DMS114 treated with DMSO at 0.1 percent for 48 hours (cell line): ENCODE results near the gene CYB561D1.

Source experiments
- DNase-seq: peaks from one replicate; lab custom pipeline; 2025; ENCODE audit not compliant: unreplicated experiment; lab: John Stamatoyannopoulos, UW

Gene CYB561D1

DNA sequence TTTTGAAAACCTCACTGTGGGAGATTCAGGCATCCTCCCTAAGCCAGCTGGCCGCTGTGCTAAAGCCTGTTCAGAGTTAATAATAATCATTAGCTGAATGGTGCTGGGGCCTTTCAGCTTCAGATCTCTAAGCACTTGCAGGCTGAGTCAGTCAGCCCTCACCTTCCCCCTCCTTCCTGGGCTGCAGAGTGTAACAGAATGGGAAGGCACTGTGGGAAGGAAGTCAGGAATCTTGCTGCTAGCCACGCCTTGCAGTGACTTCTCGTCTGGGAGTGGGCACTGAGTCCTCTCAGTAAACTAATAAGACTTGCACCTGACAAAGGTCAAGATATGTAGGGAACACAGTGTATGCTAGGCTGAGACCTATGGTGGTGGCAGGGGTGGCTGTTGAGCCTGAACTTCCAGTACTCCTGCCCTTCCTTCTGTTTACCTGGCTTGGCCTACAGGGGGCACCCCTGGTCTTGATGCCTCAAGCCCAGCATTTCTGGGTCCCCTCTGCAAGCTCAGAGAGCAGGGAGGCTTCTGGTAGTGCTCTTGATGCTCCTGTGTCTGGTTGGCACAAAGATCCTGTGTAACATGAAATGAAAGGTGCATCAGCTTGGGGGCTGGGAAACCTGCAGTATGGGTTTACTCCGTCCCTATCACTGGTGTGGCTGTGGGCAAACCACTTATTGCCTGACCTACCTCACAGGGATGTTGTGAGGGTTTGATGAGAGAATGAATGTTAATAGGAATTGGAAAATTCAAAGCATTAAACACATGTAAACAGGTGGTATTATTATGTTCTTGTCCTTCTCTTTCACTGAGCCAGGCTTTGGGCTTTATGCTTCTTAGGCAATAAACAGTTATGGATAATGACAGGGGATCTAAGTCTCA is 6.0 kb downstream of the CYB561D1 start:
- peak; percentile 60 for DNase-seq

DNA sequence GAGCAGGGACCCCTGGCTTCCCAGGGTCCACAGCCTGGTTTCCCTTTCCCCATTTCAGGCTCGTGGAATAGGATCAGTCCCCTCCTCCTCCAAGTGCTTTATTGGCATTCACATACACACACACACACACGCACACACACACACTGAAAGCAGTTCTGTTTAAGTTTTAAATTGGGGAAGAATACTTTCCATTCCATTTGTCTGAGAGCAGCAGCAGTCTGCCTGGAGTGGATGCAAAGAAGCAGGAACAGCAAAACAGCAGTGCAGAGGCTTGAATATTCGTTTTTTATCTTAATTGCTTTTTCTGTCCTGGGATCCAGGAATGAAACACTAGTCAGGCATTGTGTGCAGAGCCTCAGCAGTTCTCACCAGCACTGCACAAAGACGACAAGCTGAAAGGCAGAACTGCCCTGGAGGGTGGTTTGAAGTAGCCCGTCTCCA is 7.1 kb downstream of the CYB561D1 start:
- no peak for DNase-seq

DNA sequence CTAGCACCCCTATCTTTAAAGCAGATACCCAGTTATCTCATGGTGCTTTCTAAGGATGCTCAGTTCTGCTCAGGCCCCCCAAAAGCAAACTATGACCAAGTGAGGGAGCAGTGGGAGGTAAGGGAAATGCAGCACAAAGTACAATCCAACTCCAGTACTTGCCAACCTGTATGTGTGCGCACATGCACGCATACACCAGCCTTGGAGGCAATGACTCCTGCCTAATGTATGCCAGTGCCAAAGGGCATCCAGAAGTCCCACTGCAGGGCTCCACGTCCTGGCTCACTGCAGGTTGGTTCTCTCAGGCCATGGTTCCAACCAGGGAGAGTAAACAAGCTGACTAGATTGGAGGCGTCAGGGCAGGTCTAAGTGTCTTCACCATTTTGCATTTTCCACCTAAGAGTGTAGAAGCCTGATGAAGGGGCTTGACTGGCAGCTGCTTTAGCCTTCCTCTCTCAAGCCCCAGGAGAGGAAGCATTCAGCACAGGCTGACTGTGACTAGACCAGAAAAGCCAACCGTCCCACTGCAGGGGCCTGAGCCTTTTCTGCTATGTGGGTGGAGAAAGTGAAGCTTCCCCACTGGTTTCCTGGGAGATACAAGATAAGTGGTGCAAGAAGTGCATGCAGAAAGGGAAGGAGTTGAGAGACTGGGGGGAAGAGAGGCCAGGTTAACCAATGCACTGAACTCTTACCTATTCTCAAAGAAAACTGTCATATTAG is 7.9 kb downstream of the CYB561D1 start:
- DNase-seq, result no peak

DNA sequence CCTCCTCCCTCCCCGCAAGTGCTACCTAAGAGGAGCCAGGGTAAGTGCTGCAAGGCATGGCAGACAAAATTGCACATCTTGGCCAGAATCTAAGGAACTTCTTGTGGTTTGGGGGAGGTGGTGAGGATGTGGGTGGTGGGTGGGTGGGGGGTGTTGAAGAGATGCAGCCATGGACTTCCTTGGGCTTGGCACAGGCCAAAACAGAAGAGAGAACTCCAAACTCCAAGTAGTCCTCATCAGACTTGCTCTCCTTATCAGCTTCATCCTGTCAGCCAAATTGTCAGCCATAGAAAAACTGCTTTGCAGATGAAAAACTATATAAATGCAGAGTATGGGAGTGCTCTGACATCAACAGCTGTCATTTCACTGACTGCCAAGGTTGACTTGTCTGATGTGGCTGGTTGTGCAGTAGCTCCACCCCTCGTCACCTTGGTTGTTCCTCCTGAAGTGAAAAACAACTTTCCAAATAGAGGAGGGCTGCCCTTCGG is 8.5 kb downstream of the CYB561D1 start:
- DNase-seq, result no peak

DNA sequence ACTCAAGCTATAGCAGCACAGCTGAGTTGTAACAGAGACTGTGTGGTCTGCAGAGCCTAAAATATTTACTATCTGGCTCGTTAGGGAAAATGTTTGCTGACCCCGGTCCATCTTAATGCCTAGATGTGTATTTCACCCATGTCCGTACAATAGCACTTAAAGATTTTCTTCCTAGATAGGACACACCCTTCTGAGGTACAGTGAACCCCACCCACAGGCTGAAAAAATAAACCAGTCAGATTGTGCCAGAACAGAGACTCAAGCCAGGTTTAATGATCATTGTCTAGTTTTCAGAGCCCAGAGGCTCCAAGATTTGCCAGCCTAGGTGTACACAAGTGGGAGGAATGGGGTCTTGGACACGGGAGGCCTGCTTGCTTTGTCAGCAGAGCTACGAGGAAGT is 10.0 kb downstream of the CYB561D1 start:
- no peak for DNase-seq

DNA sequence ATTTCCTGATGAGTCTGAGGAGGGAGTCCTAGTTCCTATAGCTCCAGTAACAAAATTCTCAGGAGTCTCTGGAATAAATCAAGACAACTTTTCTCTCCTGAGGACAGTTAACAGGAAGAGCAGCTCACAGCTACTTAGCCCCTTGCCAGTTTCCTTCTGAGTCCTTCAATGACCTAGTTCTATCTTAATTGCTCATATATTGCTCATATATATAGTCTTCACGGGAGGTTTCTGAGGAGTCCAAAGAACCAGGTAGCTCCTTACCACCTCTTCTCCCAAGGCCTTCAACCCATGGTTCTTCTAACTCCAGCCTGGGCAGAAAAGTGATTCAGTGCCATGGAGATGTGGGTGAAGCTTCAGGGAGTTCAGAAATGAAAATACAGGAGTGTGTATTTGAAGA is 11.1 kb downstream of the CYB561D1 start:
- no peak for DNase-seq

DNA sequence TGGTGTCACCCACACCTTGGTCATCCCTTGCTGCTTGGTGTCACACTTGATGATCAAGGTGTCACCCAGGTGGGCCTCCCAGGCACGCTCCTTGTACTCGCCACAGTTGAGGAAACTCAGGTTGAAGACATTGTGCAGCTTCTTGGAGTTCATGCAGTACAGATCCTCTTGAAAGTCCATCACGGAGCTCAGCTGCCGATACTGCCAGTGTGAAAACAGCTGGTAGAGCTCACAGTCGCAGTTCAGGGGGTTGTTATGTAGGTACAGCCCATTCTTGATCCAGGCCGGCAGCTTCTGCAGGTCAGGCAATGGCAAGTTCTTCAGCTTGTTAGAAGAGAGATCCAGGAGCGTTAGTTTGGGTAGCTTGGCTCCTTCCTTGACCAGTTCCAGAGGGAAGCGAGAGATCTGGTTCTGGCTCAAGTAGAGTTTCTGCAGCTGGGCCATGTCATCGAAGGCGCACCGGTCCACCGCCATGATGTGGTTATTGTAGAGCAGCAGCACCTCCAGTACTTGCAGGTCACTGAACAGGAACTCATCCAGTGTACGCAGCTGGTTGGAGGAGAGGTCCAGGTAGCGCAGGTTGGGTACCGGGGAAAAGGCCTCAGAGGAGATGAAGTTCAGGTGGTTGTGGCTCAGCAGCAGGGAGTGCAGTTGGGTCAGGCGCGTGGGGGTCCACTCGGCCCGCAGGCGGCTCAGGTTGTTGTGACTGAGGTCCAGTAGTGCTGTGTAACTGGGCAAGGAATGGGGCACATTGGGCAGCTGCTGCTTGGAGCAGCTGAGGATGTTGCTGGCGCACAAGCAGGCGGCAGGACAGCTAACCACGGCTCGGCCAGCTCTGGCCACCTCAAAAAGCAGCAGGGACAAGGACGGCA is 14.3 kb downstream of the CYB561D1 start:
- no peak for DNase-seq

DNA sequence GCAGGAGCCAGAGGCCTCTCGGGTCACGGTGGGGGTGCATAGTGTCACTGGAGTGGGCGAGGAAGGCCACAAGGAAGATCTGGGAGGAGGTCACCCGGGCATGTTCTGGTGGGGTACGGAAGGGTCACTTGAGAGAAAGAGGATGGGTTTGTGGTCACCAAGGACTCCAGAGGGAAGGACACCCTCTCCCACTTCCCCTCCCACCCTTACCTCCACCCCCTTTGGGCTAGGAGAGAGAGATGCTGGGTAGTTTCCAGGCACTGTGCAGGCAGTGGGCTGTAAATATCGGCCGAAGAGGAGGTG is 14.9 kb downstream of the CYB561D1 start:
- DNase-seq, result no peak

DNA sequence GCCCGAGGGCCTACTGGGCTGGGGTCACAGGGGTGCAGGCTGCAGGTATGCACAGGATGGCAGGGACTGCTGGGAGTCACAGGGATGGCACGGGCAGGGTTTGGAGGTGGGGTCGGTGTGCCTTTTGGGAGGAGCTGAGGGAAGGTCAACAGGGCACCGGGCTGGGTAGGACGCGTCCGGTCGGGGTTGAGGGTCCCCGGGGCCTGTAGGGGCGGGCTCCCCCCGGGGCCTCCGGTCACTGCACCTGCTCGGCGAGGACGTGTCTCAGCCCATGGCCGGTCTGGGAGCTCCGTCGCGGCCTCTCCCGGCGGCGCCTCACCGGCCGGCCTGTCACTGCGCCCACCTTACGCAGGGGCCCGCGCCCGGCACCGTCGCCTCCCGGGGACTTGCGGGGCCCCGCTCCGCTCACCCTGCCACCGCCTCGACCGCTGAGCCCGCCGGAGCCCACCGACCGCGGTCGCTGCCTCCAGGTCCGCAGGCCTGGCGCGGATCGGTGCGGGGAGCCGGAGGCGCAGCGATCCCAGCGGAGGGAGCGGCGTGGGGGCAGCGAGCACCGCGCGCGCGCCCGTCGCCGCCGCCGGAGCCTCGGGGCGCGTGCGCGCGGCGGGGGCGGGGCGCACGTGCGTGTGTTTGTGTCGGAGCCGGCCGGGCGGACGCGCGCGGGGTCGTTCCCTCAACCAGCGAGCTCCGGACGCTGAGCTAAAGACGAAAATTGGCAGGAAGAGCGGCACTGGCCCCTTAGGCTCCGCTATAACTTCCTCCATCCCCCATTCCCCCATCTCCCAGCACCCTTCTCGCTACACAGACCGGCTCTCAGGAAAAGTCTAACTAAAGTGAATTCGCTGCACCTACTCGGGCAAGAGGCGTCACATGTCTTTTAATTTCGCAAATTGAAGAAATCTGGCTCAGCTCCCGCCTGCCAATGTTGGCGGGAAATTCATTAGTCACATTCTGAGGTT is 15.6 kb downstream of the CYB561D1 start, which contains the start of gene AMIGO1:
TSS of gene AMIGO1 (minus strand) at position 552 of the 959 bp plus-strand sequence. CDS start 815 bp downstream, outside the sequence.
- peak; percentile 46 for DNase-seq

DNA sequence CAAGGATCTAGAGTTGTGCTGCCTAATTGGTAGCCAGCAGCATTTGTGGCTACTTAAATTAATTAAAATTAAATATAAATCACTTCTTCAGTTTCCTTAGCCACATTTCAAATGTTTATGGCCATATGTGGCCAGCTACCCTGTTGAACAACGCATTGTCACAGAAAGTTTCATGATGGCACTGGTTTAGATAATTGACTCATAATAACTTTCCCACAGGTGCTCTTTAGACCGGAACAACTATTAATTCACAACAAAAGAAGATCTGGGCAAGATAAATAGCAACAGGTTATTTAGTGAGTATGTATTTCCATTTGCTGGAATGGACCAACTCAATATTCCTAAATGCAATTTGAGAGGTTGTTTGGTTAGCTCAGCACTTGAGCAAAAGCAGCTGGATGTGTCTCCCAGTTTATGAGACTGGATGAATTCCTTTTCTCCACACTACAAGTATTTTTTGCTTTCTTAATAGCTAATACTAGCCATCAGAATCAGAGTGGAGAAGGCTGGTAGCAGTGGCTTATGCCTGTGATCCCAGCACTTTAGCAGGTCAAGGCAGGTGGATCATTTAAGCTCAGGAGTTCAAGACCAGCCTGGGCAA is 19.3 kb downstream of the CYB561D1 start:
- no peak for DNase-seq

DNA sequence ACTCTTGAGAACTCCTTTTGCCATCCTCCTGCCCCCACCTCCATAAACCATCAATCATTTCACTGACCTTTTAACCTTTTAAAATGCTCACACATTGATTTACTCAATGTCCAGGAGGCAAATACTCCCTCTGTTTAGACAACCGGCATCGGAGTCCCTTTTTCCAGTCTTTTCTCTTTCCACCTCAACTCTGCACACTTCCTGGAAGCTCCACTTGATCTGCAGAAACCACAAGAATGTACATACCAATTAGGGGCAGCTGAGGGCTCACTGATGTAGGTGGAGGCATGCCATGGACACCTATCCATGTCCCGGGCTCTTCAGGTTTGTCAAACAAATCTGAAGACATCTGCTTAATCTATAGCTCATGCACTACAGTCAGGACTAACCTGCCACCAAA is 21.0 kb downstream of the CYB561D1 start:
- no peak for DNase-seq

DNA sequence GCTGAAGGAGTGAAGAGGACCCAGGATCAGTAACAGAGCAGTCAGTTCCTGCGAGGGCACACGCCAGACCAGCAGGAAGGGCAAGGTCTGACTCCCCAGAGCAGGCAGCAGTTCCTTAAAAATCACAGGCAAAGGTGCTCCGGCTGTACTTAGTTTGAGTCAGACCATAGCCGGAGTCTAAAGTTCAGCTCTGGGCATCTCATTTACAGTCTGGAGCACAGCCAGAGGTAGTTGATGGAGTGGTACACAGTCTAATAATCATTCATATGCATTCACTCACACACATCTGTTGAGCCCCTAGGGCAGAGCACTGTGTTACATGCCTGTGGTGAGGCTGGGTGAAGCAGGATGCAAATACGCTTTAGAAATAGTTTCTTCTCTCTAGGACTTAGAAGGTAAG is 23.0 kb downstream of the CYB561D1 start:
- DNase-seq, result no peak

DNA sequence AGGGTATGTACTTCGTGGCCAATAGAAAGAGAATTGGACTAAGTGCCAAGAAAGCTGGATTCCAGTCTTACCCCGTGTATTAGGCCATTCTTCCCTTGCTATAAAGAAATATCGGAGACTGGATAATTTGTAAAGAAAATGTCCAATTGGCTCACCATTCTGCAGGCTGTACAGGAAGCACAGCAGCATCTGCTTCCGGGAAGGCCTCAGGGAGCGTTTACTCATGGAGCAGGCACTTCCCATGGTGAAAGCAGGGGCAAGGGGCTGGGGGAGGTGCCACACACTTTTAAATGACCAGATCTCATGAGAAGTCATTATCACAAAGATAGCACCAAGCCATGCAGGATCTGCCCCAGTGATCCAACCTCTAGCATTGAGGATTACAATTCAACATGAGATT is 23.4 kb downstream of the CYB561D1 start:
- no peak for DNase-seq

DNA sequence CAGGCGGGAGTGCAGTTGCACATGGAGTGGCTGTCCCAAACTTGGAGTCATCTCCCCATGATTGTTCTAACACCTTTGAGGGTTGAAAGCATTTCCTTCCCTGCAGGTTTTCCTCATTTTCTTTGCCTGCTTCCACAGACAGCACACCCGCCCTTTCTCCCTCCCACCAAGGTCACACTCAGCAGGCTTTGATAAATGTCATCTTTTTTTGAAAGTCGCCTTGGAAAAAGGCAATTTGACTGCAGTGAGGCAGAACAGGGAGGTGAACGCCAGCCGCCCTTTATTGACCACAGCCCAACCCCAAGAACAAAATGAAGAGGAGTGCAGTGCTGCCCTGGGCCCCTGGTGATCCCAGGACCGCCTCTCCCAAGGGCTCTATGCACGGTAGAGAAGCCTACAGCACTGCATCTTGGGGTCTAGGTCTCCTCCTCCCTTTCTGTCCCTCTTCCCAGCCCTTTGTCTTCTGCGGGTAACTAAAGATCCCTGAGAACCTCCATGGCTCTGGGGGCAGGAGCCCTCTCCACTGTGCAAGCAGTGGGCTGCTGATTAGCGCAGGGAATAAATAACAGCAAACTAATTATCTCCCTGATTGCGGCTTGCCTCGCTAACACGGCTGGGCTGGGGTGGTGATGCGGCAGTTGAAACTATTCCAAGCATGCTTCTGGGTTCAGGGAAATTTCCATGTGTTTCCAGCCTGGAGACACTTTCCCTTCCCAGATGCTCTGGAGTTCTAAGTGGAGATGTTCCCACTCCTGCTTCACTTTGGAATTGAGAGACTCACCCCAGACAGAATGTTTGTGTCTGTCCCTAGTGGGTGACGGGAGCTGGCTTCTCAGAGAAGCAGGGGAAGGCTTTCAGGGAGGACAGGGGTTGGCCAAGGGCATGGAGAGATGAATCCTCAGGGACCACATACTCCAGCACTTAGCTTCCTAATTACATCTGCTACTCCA is 27.4 kb downstream of the CYB561D1 start:
- no peak for DNase-seq

DNA sequence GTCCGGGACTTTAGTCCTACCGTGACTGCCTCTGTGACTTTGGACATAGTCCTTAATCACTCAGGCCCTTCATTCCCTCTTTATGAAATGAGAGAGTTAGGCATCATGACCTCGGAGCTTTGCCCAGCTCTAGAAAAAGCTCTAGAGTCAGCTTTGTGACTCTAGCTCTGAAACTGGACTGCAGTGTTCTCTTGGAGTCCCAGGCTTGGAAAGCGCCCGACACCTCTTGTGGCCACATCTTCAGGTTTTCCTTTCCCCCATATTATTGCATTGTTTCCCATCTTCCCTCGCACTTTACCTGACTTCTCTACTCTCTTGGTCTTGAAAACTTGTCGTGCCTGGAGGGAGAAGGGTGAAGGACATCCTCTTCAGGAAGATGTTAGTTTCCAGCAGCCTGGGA is 28.1 kb downstream of the CYB561D1 start:
- no peak for DNase-seq

DNA sequence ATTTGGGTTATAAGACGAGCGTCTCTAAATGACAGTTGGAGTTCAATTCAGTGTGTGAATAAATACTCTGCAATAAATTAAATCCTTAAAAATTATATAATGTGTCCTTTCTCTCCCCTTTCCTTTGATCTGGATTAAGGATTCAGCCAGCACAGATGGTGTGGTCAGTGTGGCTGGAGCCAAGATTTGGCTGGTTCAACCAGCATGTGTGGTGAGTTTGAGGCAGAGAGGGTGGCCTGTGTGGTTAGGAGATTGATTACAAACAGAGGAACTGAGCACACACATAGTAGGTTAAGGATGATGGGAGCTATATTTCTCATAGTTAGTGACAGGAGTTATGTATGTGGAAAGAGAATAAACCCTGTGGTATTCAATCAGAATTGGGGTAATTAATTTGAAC is 29.8 kb downstream of the CYB561D1 start:
- DNase-seq, result no peak

DNA sequence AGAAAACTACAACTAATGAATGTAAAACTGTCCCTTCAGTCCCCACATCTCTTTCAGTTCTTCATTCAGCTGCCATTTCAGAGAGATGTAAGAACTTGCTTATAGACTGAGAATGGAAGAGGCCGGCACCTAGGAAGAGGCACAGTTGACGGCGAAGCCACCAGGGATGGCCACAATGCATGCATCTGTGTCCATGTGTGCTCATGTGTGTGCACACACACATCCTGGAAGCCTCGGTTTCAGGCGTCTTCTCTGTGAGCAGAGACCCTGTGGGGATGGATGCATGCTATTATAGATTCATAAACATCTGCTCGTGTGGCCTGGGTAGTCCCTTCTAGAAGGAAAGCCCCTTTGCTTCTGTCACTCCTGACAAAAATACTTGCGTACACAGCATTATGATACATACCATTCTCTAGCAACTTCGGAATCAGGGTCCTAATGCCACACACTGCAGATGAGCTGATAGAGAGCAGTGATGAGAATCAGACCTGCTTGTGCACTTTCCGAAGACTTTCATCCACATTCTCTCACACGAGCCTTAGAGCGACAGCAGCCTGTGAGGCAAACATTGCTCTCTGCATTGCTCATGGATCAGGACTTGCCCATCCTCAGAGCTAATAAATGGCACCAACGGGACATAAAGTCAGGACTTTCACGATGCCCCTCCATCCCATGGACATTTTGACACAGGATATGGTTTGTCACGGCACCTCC is 33.4 kb downstream of the CYB561D1 start:
- DNase-seq, result no peak
